BE2C (cell line): ENCODE results near the gene TMEM95.

Experiments used
- DNase-seq: peaks from one replicate; pipeline ENCODE4 v3.0.0-alpha.2; 2020
- H3K27me3 ChIP-seq: fragments of 250-450 bp; sonication (Bioruptor Pico); 2 replicates; pipeline ENCODE4 v1.5.1; 2020; ENCODE audit warnings: mild to moderate bottlenecking
- H3K36me3 ChIP-seq: fragments of 250-450 bp; sonication (Bioruptor Pico); 2 replicates; pipeline ENCODE4 v1.5.1; 2020; ENCODE audit warnings: mild to moderate bottlenecking
- H3K4me1 ChIP-seq: fragments of 250-450 bp; sonication (Bioruptor Pico); 2 replicates; pipeline ENCODE4 v1.5.1; 2020
- H3K4me3 ChIP-seq: 2 replicates; pipeline ENCODE4 v1.5.1; 2011; ENCODE audit warnings: low read depth, low read length
- H3K9me3 ChIP-seq: fragments of 250-450 bp; sonication (Bioruptor Pico); 2 replicates; pipeline ENCODE4 v1.5.1; 2020
- TF ChIP-seq, protein P1 (sequence below): IDR thresholded peaks from 2 replicates; pipeline ENCODE4 v1.5.1; 2012; ENCODE audit warnings: mild to moderate bottlenecking, low read depth, low read length

Gene TMEM95

DNA sequence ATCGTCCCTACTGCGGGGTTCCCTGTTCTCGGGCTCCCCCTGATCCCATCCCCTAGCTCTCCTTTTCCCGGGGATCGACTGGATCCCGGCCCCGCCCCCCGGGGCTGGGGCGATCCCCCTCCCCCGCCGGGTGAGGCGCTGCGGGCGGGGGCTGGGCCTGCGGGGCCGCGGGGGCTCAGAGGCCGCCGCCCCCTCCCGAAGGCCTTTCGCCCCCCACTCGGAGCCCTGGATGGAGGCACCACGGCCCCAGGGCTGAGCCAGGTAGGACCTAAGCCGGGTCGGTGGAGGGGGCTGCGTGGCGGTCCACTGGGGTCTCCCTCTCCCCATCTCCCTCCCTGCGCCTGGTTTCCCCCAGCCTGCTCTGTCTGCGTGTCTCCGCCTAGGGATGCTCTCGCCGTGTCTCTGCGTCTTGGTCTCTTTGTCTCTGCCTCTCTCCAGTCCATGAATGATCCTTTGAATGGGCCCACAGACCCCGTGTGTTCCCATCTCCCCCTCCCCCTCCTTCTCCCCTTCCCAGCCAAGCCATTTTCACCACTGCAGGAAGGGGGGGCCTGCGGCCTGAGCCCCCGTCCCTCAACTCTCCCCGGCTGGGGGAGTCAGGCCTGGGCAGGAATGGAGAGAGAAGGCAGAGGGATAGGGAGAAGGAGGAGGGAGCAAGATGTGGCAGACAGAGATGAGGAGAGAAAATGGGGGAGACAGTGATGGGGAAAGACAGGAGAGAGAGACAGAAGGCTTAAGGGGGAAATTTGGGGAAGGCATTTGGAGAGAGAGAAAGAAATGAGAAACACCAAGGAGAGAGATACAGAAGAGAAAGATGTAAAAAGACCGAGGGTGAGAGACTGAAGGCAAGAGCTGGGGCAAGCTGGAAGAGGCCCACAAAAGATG, 50.6 kb downstream of the TMEM95 start:
- Histone ChIP-seq H3K27me3 (no peaks in the 10 kb centered on the region), H3K9me3 (no peaks in the 10 kb centered on the region), H3K4me3 (peak overlapping the region; percentile 49), H3K36me3 (no peaks in the 10 kb centered on the region), H3K4me1 (no peaks in the 10 kb centered on the region)
- TF ChIP-seq, protein P1, sequence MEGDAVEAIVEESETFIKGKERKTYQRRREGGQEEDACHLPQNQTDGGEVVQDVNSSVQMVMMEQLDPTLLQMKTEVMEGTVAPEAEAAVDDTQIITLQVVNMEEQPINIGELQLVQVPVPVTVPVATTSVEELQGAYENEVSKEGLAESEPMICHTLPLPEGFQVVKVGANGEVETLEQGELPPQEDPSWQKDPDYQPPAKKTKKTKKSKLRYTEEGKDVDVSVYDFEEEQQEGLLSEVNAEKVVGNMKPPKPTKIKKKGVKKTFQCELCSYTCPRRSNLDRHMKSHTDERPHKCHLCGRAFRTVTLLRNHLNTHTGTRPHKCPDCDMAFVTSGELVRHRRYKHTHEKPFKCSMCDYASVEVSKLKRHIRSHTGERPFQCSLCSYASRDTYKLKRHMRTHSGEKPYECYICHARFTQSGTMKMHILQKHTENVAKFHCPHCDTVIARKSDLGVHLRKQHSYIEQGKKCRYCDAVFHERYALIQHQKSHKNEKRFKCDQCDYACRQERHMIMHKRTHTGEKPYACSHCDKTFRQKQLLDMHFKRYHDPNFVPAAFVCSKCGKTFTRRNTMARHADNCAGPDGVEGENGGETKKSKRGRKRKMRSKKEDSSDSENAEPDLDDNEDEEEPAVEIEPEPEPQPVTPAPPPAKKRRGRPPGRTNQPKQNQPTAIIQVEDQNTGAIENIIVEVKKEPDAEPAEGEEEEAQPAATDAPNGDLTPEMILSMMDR, result no peak
- DNase-seq, result no peak

DNA sequence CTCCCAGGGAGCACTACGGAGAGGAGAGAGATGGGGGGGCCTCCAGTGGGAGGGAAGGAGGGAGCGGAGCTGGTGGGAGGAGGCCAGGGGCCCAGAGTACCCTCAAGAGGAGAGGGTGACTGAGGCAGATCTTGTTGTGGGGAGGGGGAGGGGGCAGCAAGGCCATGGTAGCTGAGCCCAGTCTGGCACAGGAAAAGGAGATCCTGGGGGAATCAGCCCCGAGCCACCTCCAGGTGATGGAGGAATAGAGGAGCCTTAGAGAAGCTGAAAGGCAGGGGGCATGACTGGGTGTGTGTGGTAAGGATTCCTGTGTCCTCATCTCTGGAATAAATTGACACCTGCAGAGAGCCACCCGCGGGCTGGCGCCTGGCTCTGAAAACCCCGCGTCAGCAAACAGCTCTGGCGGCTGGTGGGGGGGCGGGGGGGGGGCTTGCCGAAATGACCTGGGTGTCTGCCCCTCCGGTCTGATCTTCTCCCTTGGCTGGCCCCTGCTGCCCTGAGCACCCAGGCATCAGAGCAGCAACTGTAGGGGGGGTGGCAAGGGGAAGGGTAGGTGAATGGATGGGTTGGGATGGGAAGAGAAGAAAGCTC, 51.4 kb downstream of the TMEM95 start:
- TF ChIP-seq, protein P1, result no peak
- no peak for DNase-seq
- Histone ChIP-seq H3K4me1 (no peaks in the 10 kb centered on the region), H3K4me3 (no peak overlapping the region), H3K27me3 (no peaks in the 10 kb centered on the region), H3K36me3 (no peaks in the 10 kb centered on the region), H3K9me3 (no peaks in the 10 kb centered on the region)
